ENCODE measurements around the gene FAT4. TPM values are rescaled to one million over a fixed set of nuclear protein-coding genes. Genes with fewer than 3 reads are reported as not detected.
A peak's percentile ranks its signal among the peaks of the same experiment; 100 is the strongest.

The FAT4 gene
- total and polyA plus RNA-seq, 8 donors = 0.46 to 76.7 (median 7.1) TPM

- H3K9me3 ChIP-seq = peaks cover 0 to 5% (median 2%) of the 10 kb centered on the region in 4 donors
- DNase-seq = no peak
- intact Hi-C loops (cut with DNase I; ENCODE audit: low total_unique reads) = loop anchor here (5.0 kb wide), 1 partner anchor 428 kb away; no protein-coding TSS in a partner anchor
- 3 to 11% (median 8%) methylated on average over 7 of the region's 7 CpGs for WGBS, 5 donors
- H3K36me3 ChIP-seq = no peaks in the 10 kb centered on the region
- TF ChIP-seq CTCF (IDR thresholded peaks at IDR 0.05) = no peak
- TF ChIP-seq POLR2A (IDR thresholded peaks at IDR 0.05) = no peak
- no peak for TF ChIP-seq POLR2AphosphoS5 (IDR thresholded peaks at IDR 0.05)
- no peak for TF ChIP-seq EP300 (IDR thresholded peaks at IDR 0.05)
- peaks cover 14 to 48% (median 45%) of the 10 kb centered on the region in 4 donors for H3K4me1 ChIP-seq
- H3K27ac ChIP-seq = peak overlapping the region in 4 of 5 donors; percentile 1 to 93 (median 86)
- H3K4me3 ChIP-seq = peak overlapping the region; percentile 73 to 80 (median 79)
- peaks cover 0 to 41% (median 19%) of the 10 kb centered on the region in 3 donors for H3K27me3 ChIP-seq
Measured at GRCh38 chr4:125313989-125314667, 627 bp upstream of the FAT4 start.

GRCh38 chr4:125315576-125316400 lies 1.0 kb downstream of the FAT4 start:
- Histone ChIP-seq H3K36me3 (no peaks in the 10 kb centered on the region), H3K27ac (peak overlapping the region; percentile 75 to 93 (median 85)), H3K4me3 (peak overlapping the region; percentile 73 to 80 (median 79)), H3K4me1 (peaks cover 14 to 55% (median 46%) of the 10 kb centered on the region in 4 donors), H3K27me3 (peaks cover 0 to 41% (median 19%) of the 10 kb centered on the region in 3 donors), H3K9me3 (no peaks in the 10 kb centered on the region)
- peak in 1 of 7 experiments; percentile 9 for TF ChIP-seq CTCF (IDR thresholded peaks at IDR 0.05)
- TF ChIP-seq POLR2AphosphoS5 (IDR thresholded peaks at IDR 0.05) = no peak
- no peak for TF ChIP-seq POLR2A (IDR thresholded peaks at IDR 0.05)
- no peak for TF ChIP-seq EP300 (IDR thresholded peaks at IDR 0.05)
- 0 to 1% (median 1%) methylated on average over 23 to 51 of the region's 51 CpGs for WGBS, 5 donors
- intact Hi-C loops (cut with DNase I; ENCODE audit: low total_unique reads) = no loop called here
- DNase-seq = peak; percentile 31 to 87

- H3K9me3 ChIP-seq = no peaks in the 10 kb centered on the region
- TF ChIP-seq POLR2A (IDR thresholded peaks at IDR 0.05) (no peak), POLR2AphosphoS5 (IDR thresholded peaks at IDR 0.05) (no peak), EP300 (IDR thresholded peaks at IDR 0.05) (no peak), CTCF (IDR thresholded peaks at IDR 0.05) (no peak)
- peaks cover 0 to 41% (median 19%) of the 10 kb centered on the region in 3 donors for H3K27me3 ChIP-seq
- peaks cover 14 to 60% (median 46%) of the 10 kb centered on the region in 4 donors for H3K4me1 ChIP-seq
- WGBS, 5 donors = 0 to 5% (median 1%) methylated on average over 12 to 25 of the region's 25 CpGs
- DNase-seq = peak; percentile 41 to 53
- H3K27ac ChIP-seq = peak overlapping the region in 4 of 5 donors; percentile 84 to 93 (median 86)
- intact Hi-C loops (cut with DNase I; ENCODE audit: low total_unique reads) = no loop called here
- no peaks in the 10 kb centered on the region for H3K36me3 ChIP-seq
- peak overlapping the region; percentile 73 to 80 (median 79) for H3K4me3 ChIP-seq
Measured at GRCh38 chr4:125316401-125316790, 1.6 kb downstream of the FAT4 start.

- Histone ChIP-seq H3K27ac (peak overlapping the region; percentile 21 to 93 (median 85)), H3K4me1 (peaks cover 14 to 63% (median 46%) of the 10 kb centered on the region in 4 donors), H3K4me3 (peak overlapping the region; percentile 73 to 80 (median 79)), H3K36me3 (no peaks in the 10 kb centered on the region), H3K9me3 (no peaks in the 10 kb centered on the region), H3K27me3 (peaks cover 0 to 41% (median 19%) of the 10 kb centered on the region in 3 donors)
- WGBS, 5 donors = 1 to 2% (median 2%) methylated on average over 20 to 66 of the region's 66 CpGs
- intact Hi-C loops (cut with DNase I; ENCODE audit: low total_unique reads) = no loop called here
- TF ChIP-seq EP300 (IDR thresholded peaks at IDR 0.05) = no peak
- no peak for TF ChIP-seq POLR2A (IDR thresholded peaks at IDR 0.05)
- TF ChIP-seq POLR2AphosphoS5 (IDR thresholded peaks at IDR 0.05) = no peak
- no peak for TF ChIP-seq CTCF (IDR thresholded peaks at IDR 0.05)
- peak; percentile 34 to 59 for DNase-seq
Measured at GRCh38 chr4:125316791-125317524, 2.2 kb downstream of the FAT4 start.
